Measurements from ENCODE around the gene PKIG.
"Not testable (repeated sequence)": the region's sequence is repeated elsewhere in the genome, so short reads cannot be mapped to it uniquely, and the experiment has no call there.

PKIG gene

GRCh38 chr20:44582311-44583025, at the start of gene PKIG:
TSS of gene PKIG (plus strand) at chr20:44582579. CDS start at chr20:44614557, 31,978 bp downstream.
- DNase-seq = no peak

GRCh38 chr20:44532981-44533331, 49.4 kb upstream of the PKIG start:
- peak; percentile 23 for DNase-seq

- no peak for DNase-seq
Measured at GRCh38 chr20:44533928-44534327, 48.5 kb upstream of the PKIG start.

- no peak for DNase-seq
Measured at GRCh38 chr20:44536175-44536574, 46.2 kb upstream of the PKIG start.

GRCh38 chr20:44537993-44538392, 44.4 kb upstream of the PKIG start:
- DNase-seq = no peak

- no peak for DNase-seq
Measured at GRCh38 chr20:44540834-44541233, 41.5 kb upstream of the PKIG start.

- no peak for DNase-seq
Measured at GRCh38 chr20:44541992-44542391, 40.4 kb upstream of the PKIG start.

- no peak for DNase-seq
Measured at GRCh38 chr20:44542890-44543289, 39.5 kb upstream of the PKIG start.

- no peak for DNase-seq
Measured at GRCh38 chr20:44543358-44543757, 39.0 kb upstream of the PKIG start.

- no peak for DNase-seq
Measured at GRCh38 chr20:44544263-44544662, 38.1 kb upstream of the PKIG start.

GRCh38 chr20:44547419-44547818, 35.0 kb upstream of the PKIG start:
- no peak for DNase-seq

GRCh38 chr20:44549123-44549522, 33.3 kb upstream of the PKIG start:
- no peak for DNase-seq

GRCh38 chr20:44552050-44552449, 30.3 kb upstream of the PKIG start:
- DNase-seq = no peak

- no peak for DNase-seq
Measured at GRCh38 chr20:44552568-44552949, 29.8 kb upstream of the PKIG start.

GRCh38 chr20:44552950-44553908, 29.1 kb upstream of the PKIG start:
- DNase-seq = no peak

- DNase-seq = no peak
Measured at GRCh38 chr20:44559302-44559701, 23.1 kb upstream of the PKIG start.

GRCh38 chr20:44560229-44560628, 22.1 kb upstream of the PKIG start:
- no peak for DNase-seq

- not testable (repeated sequence) for DNase-seq
Measured at GRCh38 chr20:44560818-44561217, 21.6 kb upstream of the PKIG start.

- no peak for DNase-seq
Measured at GRCh38 chr20:44561876-44562275, 20.5 kb upstream of the PKIG start.

- DNase-seq = no peak
Measured at GRCh38 chr20:44566018-44566417, 16.4 kb upstream of the PKIG start.

GRCh38 chr20:44566811-44567210, 15.6 kb upstream of the PKIG start:
- DNase-seq = no peak

GRCh38 chr20:44570367-44570766, 12.0 kb upstream of the PKIG start:
- no peak for DNase-seq

- DNase-seq = no peak
Measured at GRCh38 chr20:44571362-44571988, 10.9 kb upstream of the PKIG start.
